HG02943 (cell line): ENCODE results near the gene BMPR1A.
"Not testable (repeated sequence)": the region's sequence is repeated elsewhere in the genome, so short reads cannot be mapped to it uniquely, and the experiment has no call there.

ENCODE experiments used
- ATAC-seq: cut with Tn5 transposase; IDR thresholded peaks from one replicate; pipeline ENCODE4 v1.9.1; 2021; ENCODE audit warnings: mild to moderate bottlenecking, low read depth, moderate library complexity; ENCODE audit not compliant: unreplicated experiment

The BMPR1A gene

DNA sequence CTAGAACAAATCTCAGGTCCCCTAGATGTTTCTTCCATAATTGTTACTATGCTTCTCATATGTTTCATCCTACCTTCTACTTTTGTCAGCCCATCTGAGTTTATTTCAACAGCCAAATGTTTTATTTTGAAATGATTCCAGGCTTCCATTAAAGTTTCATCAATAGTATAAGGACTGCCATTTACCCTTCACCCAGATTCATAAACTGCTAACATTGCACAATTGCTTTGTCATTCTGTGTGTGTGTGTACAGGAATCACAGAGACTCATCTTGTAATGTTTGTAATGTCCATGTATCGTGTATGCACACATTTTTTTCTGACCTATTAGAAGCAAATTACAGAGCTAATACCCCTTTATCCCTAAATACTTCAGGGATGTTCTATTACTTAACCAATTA, 175.5 kb downstream of the BMPR1A start:
- ATAC-seq, result no peak

GRCh38 chr10:86932674-86933073, 176.3 kb downstream of the BMPR1A start:
- ATAC-seq, result no peak

DNA sequence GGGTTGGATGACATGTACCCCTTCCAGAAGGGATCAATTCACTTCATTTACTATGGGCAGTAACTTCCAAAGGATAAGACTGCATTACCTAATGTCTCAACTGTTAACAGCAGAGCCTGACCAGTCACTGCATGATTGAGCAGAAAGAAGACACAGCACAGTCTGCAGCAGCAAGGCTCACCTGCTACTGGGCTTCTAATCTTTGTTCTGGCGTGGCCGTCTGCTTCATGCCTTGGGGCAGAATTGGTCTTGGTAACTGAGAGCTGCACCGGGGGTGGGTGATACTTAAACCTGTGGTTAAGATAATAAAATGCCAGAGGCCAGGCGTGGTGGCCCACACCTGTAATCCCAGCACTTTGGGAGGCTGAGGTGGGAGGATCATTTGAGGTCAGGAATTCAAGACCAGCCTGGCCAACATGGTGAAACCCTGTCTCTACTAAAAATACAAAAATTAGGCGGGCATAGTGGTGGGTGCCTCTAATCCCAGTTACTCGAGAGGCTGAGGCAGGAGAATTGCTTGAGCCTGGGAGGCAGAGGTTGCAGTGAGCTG, 177.8 kb downstream of the BMPR1A start:
- ATAC-seq, result not testable (repeated sequence)

- ATAC-seq, result no peak
Observed at GRCh38 chr10:86936661-86937501, 180.5 kb downstream of the BMPR1A start.

GRCh38 chr10:86937502-86938154, 181.2 kb downstream of the BMPR1A start:
- no peak for ATAC-seq

- no peak for ATAC-seq
Observed at GRCh38 chr10:86938260-86938659, 181.8 kb downstream of the BMPR1A start.

DNA sequence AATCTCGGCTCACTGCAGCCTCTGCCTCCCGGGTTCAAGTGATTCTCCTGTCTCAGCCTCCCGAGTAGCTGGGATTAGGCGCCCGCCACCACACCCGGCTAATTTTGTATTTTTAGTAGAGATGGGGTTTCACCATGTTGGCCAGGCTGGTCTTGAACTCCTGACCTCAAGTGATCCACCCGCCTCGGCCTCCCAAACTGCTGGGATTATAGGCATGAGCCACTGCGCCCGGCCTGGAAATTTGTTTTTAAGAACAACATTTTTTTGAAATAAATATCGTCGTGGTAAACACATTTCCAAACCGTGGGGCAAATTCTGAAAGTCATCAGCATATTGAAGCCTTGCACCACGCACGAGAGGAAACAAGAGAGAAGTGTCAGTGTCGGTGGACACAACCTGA, 183.7 kb downstream of the BMPR1A start:
- ATAC-seq, result not testable (repeated sequence)

GRCh38 chr10:86940677-86941076, 184.3 kb downstream of the BMPR1A start:
- no peak for ATAC-seq

- ATAC-seq, result no peak
Observed at GRCh38 chr10:86941426-86941825, 185.0 kb downstream of the BMPR1A start.

DNA sequence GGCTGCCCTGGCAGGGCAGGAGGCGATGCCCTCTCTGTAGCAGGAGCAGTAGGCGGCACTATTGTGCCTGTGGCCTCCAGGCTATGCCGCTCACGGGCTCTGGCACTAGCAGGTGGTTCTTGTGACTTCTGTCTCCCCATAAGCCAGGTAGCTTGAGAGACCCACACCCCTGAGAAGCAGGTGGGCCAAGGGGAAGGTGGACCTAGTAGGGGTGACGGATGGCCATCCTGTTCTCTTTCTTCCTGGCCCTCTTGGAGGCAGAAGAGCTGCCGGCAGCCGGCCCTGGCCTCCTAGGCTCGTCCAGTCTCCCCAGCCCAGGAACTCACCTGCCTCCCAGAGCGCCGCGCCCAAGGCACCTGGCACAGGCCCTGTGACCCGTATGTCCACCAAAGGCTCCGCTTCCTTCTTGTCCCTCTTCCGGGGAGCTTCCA, 185.6 kb downstream of the BMPR1A start:
- no peak for ATAC-seq

GRCh38 chr10:86942441-86943315, 186.3 kb downstream of the BMPR1A start:
- ATAC-seq, result no peak

DNA sequence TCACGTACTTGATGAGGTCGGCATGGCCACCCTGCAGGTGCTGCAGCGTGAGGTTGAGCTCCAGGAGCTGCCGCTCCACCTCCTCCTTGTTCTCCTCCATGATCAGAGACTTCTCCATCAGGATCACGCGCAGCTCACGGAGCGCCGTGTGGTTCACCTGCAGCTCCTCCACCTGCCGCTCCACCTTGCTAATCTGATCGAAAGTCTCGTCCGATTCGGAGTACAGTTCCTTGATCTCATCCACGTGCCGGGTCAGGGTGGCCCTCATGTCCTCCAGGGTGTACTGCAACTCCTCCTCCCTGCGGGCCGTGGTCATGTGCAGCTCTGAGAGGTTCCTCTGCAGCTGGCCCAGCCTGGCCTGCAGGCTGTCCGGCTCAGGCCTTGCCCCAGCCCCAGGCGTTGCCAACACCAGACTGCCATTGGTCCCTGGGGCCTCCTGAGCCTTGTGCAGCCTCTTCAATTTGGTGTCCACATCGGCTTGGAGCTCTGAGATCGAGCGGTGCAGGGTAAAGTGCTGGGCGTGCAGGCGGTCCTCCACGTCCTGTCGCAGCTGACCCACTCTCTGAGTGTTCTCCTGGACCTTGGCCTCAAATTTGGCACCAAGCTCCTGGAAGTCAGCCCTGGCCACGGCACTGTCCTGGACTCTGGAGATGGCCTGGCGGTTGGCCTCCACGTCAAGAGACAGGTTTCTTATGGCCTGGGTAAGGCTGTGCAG, 187.1 kb downstream of the BMPR1A start:
- no peak for ATAC-seq

GRCh38 chr10:86944031-86944419, 187.6 kb downstream of the BMPR1A start:
- no peak for ATAC-seq

GRCh38 chr10:86944471-86944870, 188.1 kb downstream of the BMPR1A start:
- ATAC-seq, result no peak

DNA sequence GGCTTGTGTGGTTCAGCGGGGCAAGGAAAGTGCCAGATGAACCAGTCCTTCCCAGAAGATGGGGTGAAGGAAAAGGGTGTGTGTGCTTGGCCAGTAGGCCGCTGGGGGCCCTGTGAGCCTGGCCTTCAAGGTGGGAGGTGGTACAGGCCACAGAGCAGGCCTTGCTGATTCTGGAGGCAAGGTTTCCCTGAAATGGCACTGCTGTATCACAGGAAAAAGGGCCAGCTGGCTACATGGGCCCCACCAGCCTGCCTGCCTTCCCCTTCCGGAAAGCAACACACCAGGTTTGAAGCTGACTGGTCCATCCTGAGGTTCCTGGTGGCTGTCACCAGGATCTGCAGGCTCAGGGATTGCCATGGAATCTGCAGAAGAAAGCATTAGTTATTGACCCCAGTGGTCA, 188.5 kb downstream of the BMPR1A start:
- no peak for ATAC-seq

DNA sequence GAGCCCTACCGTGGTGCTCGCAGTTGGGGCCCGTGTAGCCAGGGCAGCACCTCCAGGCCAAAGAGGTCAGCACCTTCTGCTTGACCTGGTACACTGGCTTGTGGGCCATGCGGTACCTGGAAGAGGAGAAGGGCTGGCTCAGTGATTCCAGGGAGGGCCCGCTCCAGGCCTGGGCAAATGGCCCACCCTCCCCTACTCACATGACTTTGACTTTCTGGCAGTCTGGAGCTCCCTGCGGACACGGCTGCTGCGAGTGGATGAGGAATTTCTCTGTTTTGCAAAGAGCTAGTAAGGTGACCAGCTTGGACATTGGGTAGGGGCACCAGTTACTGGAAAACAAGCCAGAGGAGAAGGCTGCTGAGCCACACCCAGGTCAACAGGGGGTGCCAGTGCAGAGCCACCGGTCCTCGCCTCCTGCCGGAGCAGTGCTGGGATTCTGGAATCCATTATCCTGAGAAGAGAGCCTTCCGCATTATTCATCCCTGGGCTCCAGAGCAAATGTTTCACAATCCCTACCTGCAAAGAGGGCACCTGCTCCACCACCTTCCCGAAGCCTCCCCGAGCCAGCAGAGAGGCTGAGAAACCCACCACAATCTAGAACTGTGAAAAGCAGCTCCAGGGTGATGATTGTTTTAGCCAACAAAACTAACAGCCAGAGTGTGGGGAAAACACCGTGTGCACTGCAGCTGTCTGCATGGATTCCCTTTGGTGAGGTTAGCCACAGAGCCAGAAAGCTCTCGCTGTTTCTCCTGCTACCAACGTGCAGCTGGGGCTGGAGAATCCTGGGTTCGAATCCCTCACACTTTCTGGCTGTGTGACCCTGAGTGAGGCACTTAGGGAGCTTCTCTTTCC, 189.2 kb downstream of the BMPR1A start:
- no peak for ATAC-seq

DNA sequence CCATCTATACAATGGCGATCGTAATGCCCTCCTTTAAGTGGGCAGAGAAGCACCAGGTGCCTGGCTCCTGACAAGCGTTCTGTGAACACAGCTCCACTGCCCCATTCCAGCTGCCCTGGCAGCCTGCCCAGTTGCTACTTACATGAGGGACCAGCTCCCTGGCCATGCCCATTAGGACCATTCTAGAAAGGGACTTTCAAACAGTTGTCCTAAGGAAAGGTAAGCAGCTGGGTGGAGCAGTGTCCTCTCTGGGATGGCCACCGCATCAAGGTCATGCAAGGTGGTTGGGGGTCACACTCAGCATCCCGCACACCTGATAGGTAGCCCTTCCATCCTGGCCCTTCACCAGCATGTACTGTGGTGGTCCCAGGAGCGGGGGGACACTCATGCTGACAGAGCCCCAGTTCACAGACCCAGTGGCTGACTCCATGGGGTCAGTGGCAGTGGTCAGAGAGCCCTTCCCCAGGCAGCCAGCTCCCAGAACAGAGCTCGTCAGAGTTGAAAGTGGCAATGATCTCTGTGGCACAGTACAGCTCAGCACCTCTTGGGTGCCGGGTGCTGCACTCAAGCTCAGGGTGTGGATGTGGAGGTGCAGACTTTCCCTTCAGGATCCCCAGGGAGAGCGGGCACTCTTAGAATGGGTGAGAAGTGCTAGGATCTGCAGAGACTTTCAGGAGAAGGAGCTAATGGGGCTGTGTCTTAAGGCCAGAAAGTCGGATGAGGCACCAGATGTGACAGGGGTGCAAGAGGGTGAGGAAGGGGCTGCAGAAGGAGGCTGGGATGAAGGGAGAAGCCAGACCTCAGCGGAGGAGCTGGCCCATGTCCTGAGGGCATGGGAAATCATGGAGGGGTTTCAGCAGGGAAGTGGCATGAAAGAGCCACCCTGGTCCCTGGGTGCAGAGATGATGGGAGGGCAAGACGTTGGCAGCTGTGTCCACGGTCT, 190.1 kb downstream of the BMPR1A start:
- ATAC-seq, result no peak

GRCh38 chr10:86947806-86948205, 191.4 kb downstream of the BMPR1A start:
- ATAC-seq, result not testable (repeated sequence)
